H1 (cell line): ENCODE measurements around the gene HOXD10. TPM values are rescaled to one million over a fixed set of nuclear protein-coding genes. Genes with fewer than 3 reads are reported as not detected.

Source experiments
- ASH2L ChIP-seq: fragments of 200-600, 300-600 bp; sonication (generic); IDR thresholded peaks from one replicate; pipeline ENCODE4 v1.7.1; 2017; ENCODE audit warnings: low read length
- BRCA1 ChIP-seq: IDR thresholded peaks from 2 replicates; pipeline ENCODE4 v1.6.1; 2012; ENCODE audit warnings: low read depth, low read length, improper control_type of control experiment
- EZH2 ChIP-seq: fragments of 200-600 bp; sonication (generic); IDR thresholded peaks from 2 replicates; pipeline ENCODE4 v1.7.1; 2012; ENCODE audit warnings: low read depth, mild to moderate bottlenecking, moderate library complexity, low read length, inconsistent platforms; ENCODE audit not compliant: severe bottlenecking
- SP4 ChIP-seq: IDR thresholded peaks from 2 replicates; pipeline ENCODE4 v1.6.1; 2012; ENCODE audit warnings: low read length, inconsistent platforms
- SUZ12 ChIP-seq: fragments of 200-600 bp; sonication (generic); IDR thresholded peaks from 2 replicates; pipeline ENCODE4 v1.6.1; 2012; ENCODE audit warnings: mild to moderate bottlenecking, inconsistent platforms, low read length, moderate library complexity, mixed read lengths
- polyA plus RNA-seq, 7 experiments: library from polyadenylated mRNA; depleted of rRNA in 3 of 7; stranded (reverse) in 5 of 7; unstranded in 2 of 7; fragments of >200 nt in 5 of 7; fragments of 200-250 nt in 2 of 7; gene quantifications; 1 replicate in 5 of 7; 2 replicates in 1 of 7; 4 replicates in 1 of 7; pipeline versions ENCODE4 v1.2.1 to v1.2.3, GENCODE V29; 2011 to 2013; ENCODE audit warnings: missing spikeins in 2 of 7, mixed read lengths in 2 of 7
- total RNA-seq: library from RNA; stranded (reverse); fragmentation: NEBNext Ultra II Directional; extraction: Animal tissue kit (Norgen Biotek cat#: 25700); gene quantifications from 2 replicates; pipeline ENCODE4 v1.2.1, GENCODE V29; 2021
- TF ChIP-seq, protein P1 (sequence below): IDR thresholded peaks from 2 replicates; pipeline ENCODE4 v1.6.1; 2011; ENCODE audit warnings: low read length, improper control_type of control experiment

HOXD10 gene
- total and polyA plus RNA-seq, 2 of the 8 experiments (the other 6 are each of a cell fraction or from before 2014, with no cell fraction given), result not detected

DNA sequence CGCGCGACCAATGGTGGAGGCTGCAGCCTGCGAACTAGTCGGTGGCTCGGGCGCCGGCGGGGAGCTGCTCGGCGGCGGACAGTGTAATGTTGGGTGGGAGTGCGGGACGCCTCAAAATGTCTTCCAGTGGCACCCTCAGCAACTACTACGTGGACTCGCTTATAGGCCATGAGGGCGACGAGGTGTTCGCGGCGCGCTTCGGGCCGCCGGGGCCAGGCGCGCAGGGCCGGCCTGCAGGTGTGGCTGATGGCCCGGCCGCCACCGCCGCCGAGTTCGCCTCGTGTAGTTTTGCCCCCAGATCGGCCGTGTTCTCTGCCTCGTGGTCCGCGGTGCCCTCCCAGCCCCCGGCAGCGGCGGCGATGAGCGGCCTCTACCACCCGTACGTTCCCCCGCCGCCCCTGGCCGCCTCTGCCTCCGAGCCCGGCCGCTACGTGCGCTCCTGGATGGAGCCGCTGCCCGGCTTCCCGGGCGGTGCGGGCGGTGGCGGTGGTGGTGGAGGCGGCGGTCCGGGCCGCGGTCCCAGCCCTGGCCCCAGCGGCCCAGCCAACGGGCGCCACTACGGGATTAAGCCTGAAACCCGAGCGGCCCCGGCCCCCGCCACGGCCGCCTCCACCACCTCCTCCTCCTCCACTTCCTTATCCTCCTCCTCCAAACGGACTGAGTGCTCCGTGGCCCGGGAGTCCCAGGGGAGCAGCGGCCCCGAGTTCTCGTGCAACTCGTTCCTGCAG lies 6.3 kb downstream of the HOXD10 start, which contains the start of gene HOXD9 (continued):
- TF ChIP-seq BRCA1, result no peak
- TF ChIP-seq, protein P1, sequence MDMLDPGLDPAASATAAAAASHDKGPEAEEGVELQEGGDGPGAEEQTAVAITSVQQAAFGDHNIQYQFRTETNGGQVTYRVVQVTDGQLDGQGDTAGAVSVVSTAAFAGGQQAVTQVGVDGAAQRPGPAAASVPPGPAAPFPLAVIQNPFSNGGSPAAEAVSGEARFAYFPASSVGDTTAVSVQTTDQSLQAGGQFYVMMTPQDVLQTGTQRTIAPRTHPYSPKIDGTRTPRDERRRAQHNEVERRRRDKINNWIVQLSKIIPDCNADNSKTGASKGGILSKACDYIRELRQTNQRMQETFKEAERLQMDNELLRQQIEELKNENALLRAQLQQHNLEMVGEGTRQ, result peak; percentile 65
- TF ChIP-seq SUZ12, result peak; percentile 70
- TF ChIP-seq SP4, result no peak
- TF ChIP-seq ASH2L, result peak; percentile 41
- peak; percentile 91 for TF ChIP-seq EZH2
